Measurements from ENCODE around the gene TFF1.

DNA sequence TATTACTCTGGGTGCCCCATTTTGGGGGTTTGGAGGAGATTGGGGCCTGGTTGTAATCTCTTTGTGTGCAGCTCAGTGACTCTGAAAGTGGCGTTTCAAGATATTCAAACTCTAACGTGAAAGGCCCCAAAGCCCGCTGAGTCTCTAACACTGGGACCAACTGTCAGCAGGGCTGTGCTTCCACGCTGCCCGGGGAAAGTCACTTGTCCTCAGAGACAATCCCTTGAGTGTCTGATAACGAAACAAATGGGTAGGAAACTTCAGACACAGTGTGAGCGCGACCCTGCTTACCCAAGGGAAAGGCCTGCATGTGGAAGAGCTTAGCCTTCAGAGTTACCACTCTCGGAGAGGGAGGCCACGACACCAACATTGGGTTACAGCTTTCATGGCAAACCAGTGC, 38.2 kb upstream of the TFF1 start:
- TF ChIP-seq GATA2 (IDR thresholded peaks at IDR 0.05; ENCODE audit: low read depth, low read length) (no peak), GATA3 (IDR thresholded peaks at IDR 0.05; ENCODE audit: low read depth, low read length) (no peak)
